GM18909 (cell line): ENCODE results near the gene SLMAP.
"Not testable (repeated sequence)": the region's sequence is repeated elsewhere in the genome, so short reads cannot be mapped to it uniquely, and the experiment has no call there.

Experiments used
- ATAC-seq: cut with Tn5 transposase; IDR thresholded peaks from one replicate; pipeline ENCODE4 v1.9.1; 2021; ENCODE audit warnings: mild to moderate bottlenecking; ENCODE audit not compliant: unreplicated experiment, poor library complexity

SLMAP gene

DNA sequence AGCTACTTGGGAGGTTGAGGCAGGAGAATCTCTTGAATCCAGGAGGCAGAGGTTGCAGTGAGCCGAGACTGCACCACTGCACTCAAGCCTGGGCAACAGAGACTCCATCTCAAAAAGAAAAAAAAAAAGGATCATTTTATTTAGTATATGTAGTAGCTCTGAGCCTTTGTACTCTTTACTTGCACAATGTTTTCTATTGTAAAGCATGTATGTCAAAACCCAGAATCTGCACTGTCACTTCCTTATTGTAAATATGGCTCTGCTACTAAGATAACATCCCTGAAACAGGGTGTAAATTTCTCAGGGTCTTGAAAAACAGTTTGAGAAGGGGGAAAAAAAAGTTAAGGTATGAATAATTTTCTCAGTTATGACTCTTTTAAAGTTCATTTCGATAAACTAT, 35.1 kb downstream of the SLMAP start:
- no peak for ATAC-seq

- no peak for ATAC-seq
Measured at GRCh38 chr3:57792198-57792597, 36.1 kb downstream of the SLMAP start.

DNA sequence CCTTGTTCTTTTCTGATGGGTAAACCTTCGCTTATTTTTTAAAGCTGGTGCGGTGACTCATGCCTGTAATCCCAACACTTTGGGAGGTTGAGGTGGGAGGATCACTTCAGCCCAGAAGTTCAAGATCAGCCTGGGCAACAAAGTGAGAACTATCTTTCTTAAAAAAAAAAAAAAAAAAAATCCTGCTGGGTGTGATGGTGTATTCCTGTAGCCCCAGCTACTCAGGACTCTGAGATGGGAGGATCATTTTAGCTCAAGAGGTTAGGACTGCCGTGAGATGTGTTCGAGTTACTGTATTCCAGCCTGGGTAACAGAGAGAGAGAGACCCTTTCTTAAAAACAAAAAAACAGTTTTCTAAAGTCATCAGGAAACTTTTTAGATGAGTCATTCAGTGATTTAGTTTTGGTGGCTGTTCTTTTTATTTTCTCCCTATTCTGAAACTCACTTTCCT, 37.7 kb downstream of the SLMAP start:
- no peak for ATAC-seq

- no peak for ATAC-seq
Measured at GRCh38 chr3:57794501-57794900, 38.4 kb downstream of the SLMAP start.

DNA sequence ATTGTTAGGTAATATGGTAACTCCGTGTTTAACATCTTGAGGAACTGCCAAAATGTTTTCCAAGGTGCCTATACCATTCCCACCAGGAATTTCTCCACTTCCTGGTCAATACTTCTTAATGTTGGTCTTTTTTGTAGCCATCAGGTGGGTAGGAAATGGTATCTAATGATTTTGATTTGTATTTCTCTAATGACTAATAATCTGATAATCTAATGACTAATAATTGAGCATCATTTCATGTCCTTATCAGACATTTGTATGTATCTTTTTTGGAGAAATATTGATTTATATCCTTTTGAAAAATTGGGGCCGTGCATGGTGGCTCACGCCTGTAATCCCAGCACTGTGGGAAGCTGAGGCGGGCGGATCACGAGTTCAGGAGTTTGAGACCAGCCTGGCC, 38.8 kb downstream of the SLMAP start:
- ATAC-seq, result no peak

- ATAC-seq, result no peak
Measured at GRCh38 chr3:57796261-57796660, 40.2 kb downstream of the SLMAP start.

DNA sequence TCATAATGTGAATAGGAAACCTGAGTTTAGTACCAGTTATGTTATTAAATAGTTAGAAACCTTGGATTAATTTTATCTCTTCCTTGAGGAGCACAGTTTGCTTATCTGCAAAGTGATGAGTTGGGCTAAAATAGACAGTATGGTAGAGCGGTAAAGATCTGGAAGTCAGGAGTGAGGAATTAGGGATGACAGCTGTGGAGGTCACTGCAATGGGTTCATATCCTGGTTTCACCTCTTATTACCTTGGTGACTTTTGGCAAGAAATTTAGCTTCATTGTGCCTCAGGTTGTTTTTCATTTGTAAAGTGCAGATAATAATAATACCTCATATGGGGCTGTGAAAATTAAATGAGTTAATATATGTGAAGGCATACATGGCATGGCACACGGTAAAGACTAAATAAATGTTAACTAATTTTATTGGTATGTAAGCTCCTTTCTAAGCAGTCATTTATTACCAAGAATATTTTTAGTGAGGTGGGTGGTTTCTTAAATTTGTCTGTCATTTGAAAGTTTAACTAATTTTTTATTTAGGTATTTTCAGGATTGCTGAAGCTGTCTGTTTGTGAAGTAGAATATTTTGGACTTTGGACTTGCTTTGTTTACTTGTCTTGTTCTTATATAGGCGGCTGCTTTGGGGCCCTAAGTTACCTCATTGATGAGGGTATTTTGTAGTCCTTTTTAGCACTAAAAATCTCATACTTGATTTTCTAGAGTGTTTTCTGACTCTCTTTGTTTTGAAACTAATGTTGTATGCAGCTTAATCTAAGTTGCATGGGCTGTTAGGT, 41.8 kb downstream of the SLMAP start:
- no peak for ATAC-seq

DNA sequence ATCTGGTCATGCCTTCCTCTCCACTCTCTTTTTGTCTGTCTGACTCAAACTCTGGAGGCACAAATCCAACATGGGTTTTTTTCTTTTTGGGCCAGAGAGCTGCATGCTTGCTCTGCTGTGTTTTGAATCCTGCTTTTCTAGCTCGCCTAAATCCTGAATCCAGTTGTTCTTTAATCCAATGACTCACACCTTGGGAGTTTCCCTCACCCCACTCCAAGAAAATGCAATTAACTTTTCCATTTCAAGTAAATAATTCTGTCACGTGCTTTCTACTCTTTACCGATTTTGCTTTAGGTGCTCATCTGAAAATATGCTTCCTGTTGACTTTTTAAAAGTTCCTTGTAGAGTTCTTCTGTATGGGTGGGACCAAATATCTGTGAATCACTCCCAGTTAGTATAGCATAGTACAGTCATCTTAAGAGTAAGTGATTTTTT, 47.6 kb downstream of the SLMAP start:
- no peak for ATAC-seq

DNA sequence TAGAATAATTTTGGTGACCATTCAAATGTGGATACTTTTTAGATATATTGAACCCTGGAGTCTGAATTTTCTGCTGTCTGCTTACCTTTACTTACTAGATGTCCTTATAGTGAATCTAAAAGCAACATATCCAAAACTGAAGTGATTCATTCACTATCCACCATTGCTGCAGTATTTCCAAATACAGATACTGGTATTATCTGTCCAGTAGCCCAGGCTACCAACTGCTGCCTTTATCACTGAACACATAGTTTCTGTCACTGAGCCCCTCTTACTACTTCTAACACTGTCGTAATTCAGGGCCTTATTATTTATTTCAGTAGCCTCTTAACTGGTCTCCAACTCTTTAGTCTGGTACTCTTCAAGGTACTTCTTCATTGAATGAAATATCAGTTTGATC, 49.2 kb downstream of the SLMAP start:
- no peak for ATAC-seq

GRCh38 chr3:57805674-57806073, 49.6 kb downstream of the SLMAP start:
- no peak for ATAC-seq

DNA sequence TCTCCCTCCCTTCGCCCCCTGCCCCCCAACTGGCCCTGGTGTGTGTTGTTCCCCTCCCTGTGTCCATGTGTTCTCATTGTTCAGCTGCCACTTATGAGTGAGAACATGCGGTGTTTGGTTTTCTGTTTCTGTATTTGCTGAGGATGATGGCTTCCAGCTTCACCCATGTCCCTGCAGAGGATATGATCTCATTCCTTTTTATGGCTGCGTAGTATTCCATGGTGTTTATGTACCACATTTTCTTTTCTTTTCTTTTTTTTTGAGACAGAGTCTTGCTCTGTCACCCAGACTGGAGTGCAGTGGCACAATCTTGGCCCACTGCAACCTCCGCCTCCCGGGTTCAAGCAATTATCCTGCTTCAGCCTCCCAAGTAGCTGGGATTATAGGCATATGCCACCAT, 50.1 kb downstream of the SLMAP start:
- ATAC-seq, result not testable (repeated sequence)

- ATAC-seq, result no peak
Measured at GRCh38 chr3:57808961-57809608, 53.0 kb downstream of the SLMAP start.

DNA sequence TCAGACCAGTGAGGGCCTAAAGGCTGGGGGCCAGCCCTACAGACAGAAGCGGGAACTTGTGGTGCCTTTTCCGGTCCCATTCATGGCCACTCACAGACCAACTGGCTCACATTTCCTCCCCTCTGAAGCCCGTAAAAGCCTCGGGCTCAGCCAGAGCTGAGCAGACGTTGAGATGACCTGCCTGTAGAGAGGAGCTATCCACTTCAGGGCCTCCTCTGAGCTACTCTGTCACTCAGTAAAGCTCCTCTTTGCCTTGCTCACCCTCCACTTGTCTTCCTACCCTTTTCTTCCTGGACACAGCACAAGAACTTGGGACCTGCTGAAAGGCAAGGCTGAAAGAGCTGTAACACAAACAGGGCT, 53.5 kb downstream of the SLMAP start:
- ATAC-seq, result no peak

DNA sequence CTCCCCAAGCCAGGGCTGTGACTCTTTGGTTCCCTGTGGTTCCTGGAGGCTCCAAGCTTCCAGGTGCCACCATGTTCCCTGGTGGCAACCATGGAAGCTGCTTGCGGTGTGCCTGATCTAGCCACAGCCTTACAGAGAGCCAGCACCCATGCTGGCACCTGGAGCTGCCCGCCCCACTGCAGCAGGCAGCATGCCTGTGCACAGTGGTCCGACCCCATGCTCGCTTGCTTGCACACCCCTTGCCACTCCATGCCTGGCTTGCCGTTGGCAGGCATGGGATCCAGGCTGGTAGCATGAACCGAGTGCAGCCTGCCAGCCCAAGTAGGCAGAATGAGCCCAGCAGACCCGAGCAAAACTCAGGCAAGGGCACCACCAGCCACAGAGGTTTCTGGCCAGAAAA, 53.9 kb downstream of the SLMAP start:
- no peak for ATAC-seq

DNA sequence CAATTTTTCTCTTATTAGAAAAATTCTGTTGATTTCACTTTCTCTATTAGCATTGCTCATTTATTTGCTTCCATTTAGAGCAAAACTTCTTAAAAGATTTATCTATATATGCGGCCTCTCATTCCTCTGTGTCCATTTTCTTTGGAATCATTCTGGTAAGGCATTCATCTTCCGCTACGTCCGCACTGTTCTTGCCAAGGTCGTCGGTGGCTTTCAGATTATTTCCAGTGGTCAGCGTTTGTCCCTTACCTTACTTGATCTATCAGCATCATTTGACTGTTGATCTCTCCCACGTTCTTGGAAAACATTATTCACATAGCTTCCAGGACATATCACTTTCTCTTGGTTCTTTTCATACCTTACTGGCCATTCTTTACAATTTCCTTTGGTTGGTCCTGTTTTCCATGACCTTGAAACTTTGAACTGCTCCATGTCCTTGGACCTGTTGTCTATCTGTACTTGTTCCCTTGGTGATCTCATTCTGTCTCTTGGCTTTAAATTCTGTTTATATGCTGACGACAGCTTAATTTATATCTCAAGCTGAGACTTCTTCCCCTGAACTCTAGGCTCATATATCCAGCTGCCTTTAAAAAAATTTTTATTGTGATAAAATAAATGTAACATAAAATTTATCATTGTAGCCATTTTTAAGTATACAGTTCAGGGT, 54.5 kb downstream of the SLMAP start:
- ATAC-seq, result no peak

DNA sequence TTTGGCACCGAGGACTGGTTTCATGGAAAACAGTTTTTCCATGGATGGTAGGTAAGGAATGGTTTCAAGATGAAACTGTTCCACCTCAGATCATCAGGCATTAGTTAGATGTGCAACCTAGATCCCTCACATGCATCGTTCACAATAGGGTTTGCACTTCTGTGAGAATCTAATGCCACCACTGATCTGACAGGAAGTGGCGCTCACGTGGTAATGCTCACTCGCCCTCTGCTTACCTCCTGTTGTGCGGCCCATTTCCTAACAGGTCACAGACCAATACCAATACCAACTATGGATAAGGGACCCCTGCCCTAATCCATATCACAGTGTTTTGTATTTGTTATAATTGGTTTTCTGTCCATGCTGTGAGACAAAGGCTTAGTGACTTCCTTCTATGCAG, 58.9 kb downstream of the SLMAP start:
- ATAC-seq, result no peak

- ATAC-seq, result no peak
Measured at GRCh38 chr3:57816471-57817095, 60.5 kb downstream of the SLMAP start.

DNA sequence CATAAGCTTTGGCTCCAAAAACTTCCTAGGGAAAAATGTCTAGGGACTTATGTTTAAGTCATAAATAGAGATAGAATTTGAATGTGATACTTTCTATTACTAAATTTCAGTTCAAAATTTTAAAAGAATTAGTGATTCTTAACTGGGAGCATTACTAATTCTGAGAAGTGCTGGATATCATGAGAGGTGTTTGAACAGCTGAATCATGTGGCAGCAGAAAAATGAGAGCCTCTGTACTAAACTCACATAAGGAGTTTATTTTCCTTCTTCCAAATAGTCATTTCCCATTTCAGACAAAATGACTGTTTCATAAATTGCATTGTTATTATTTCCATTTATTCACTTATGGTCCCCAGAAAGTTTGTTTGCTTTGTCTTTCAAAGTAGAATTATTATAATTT, 62.7 kb downstream of the SLMAP start:
- ATAC-seq, result no peak

DNA sequence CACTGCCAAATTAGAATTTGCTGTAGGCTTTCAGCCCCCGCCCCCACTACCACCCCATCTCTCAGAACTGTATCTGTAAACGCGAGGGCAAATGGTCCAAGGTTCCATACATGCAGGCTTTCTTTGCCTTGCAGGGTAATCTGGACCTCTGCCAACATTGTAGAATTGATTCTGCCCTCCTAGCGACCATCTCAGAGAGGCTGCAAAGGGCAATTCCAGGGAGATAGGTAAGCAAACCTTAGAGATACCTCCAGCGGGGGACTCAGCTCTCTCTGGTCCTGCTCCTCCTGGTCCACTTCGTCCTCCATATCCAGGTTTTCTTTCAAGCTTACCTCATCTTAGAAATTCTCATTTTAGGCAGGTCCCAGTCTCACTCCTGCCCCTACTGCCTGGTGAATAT, 64.4 kb downstream of the SLMAP start:
- no peak for ATAC-seq

DNA sequence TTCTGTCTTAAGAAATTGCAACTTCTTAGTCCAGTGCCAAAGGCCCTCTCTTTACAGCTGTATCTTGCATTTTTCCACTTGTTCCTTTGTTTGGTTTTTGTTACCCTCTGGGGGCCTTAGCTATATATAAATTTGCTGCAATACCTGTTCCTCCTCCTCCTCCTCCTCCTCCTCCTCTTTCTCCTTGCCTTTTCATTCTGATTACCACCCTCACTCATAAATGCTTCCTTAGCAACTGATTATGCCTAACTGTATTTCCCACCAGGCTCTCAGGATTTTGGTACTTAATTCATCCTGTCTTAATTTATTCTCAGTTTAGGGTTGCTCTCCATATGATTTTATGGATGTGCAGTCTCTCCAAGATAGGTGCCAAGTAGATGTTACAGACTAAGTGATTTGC, 65.7 kb downstream of the SLMAP start:
- no peak for ATAC-seq

DNA sequence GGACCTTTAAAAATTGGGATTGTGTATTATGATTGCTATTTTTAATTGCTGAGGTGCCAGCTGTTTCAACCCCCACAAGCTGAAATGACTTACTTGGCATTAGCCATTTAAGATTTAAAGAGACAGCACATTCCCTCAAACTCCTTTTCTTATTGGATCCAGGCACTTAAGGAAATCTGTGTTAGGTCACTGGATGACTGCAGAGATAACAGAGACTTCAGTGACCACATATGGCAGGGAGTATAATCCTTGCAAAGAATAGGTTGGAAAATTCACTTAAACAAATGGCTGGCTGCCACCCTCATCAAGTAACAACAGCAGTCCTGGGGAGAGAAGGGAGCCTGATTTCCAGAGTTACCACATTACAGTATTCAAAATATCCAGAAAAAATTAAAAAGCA, 66.6 kb downstream of the SLMAP start:
- no peak for ATAC-seq
